OCI-LY1 (cell line): Measurements from ENCODE around the gene OSBPL5.

Source experiments
- H2AFZ ChIP-seq: fragments of 200-600 bp; sonication (generic), shearing (Covaris generic); 2 replicates; pipeline ENCODE4 v1.6.0; 2014; ENCODE audit warnings: antibody characterized with exemption, mild to moderate bottlenecking, low read length
- H3F3A ChIP-seq: fragments of 200-600 bp; sonication (generic), shearing (Covaris generic); 2 replicates; pipeline ENCODE4 v1.6.0; 2014; ENCODE audit warnings: mild to moderate bottlenecking, antibody characterized with exemption, low read length, moderate library complexity; ENCODE audit not compliant: insufficient read depth
- H3K27ac ChIP-seq: fragments of 200-600 bp; sonication (generic); 2 replicates; pipeline ENCODE4 v1.5.1; 2014; ENCODE audit warnings: low read length, mixed run types, mild to moderate bottlenecking, low read depth; ENCODE audit not compliant: poor library complexity, severe bottlenecking
- H3K27me3 ChIP-seq: fragments of 200-600 bp; sonication (generic); 2 replicates; pipeline ENCODE4 v1.6.0; 2014; ENCODE audit warnings: antibody characterized with exemption, mild to moderate bottlenecking, low read length, moderate library complexity; ENCODE audit not compliant: insufficient read depth
- H3K36me3 ChIP-seq: fragments of 200-600 bp; sonication (generic); 2 replicates; pipeline ENCODE4 v1.6.1; 2014; ENCODE audit warnings: mild to moderate bottlenecking, antibody characterized with exemption, low read length, moderate library complexity, mixed read lengths; ENCODE audit not compliant: insufficient read depth
- H3K4me1 ChIP-seq: fragments of 200-600 bp; sonication (generic); 2 replicates; pipeline ENCODE4 v1.5.1; 2014; ENCODE audit warnings: mild to moderate bottlenecking, low read length, moderate library complexity; ENCODE audit not compliant: insufficient read depth, severe bottlenecking
- H3K4me2 ChIP-seq: fragments of 200-600 bp; sonication (generic), shearing (Covaris generic); 2 replicates; pipeline ENCODE4 v1.6.1; 2014; ENCODE audit warnings: low read length
- H3K4me3 ChIP-seq: fragments of 200-600 bp; sonication (generic); 2 replicates; pipeline ENCODE4 v1.5.1; 2014; ENCODE audit warnings: low read length, low read depth, mild to moderate bottlenecking, mixed read lengths; ENCODE audit not compliant: poor library complexity, severe bottlenecking
- H3K79me2 ChIP-seq: fragments of 200-600 bp; shearing (Covaris generic); 2 replicates; pipeline ENCODE4 v1.6.1; 2016; ENCODE audit warnings: mixed run types, low read length, mixed read lengths; ENCODE audit not compliant: insufficient read depth
- H3K9ac ChIP-seq: fragments of 200-600 bp; sonication (generic), shearing (Covaris generic); 2 replicates; pipeline ENCODE4 v1.6.1; 2014; ENCODE audit warnings: mild to moderate bottlenecking, low read length, mixed read lengths
- H3K9me2 ChIP-seq: fragments of 200-600 bp; sonication (generic), shearing (Covaris generic); 2 replicates; pipeline ENCODE4 v1.6.1; 2014; ENCODE audit warnings: low read depth, mild to moderate bottlenecking, low read length, mixed read lengths
- H3K9me3 ChIP-seq: fragments of 200-600 bp; shearing (Covaris generic); 2 replicates; pipeline ENCODE4 v1.6.1; 2014; ENCODE audit warnings: low read length, mixed read lengths
- H4K20me1 ChIP-seq: fragments of 200-600 bp; sonication (generic), shearing (Covaris generic); 2 replicates; pipeline ENCODE4 v1.6.0; 2016; ENCODE audit warnings: mild to moderate bottlenecking, low read length; ENCODE audit not compliant: insufficient read depth
- EZH2 ChIP-seq: fragments of 200-600 bp; sonication (generic), shearing (Covaris generic); IDR thresholded peaks from 2 replicates; pipeline ENCODE4 v1.8.0; 2017; ENCODE audit warnings: borderline replicate concordance, mixed run types, mild to moderate bottlenecking, antibody characterized with exemption, low read length, moderate library complexity, mixed read lengths
- TF ChIP-seq, protein P1 (sequence below): fragments of 200-600 bp; sonication (generic), shearing (Covaris generic); IDR thresholded peaks from 2 replicates; pipeline ENCODE4 v1.5.1; 2017; ENCODE audit warnings: mild to moderate bottlenecking, antibody characterized with exemption, low read length, moderate library complexity, mixed read lengths

Gene OSBPL5

DNA sequence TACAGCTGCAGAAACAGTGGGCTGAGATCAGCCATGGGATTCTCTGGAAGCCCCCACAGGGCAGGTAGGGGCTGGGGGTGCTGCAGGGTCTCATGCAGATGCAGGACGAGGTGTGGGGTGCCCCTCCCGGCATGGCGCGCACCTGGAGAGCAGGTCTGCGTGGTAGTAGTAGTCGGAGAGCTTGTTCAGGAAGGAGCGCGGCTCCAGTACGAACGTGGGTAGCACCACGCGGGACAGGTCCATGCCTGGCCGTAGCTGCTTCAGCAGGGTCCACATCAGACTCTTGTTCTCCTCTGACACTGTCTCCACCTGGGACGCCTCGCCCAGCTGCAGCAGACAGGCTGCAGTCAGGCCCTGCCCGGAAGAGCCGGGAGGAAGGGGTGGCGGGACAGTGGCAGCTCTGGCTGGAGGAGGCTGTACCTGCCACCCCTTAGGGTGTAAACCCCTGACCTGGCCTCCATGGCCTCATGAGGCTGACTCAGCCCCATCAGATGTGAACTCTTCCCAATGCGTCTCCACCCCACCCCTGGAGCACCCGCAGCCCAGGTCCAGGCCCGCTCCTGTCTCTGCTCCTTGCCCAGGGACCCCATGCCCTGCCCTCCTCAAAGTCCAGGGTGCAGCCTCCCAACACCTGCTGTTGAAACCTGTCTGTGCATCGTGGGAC, 60.9 kb downstream of the OSBPL5 start:
- H4K20me1 ChIP-seq, result no peaks in the 10 kb centered on the region
- no peak overlapping the region for H3K4me3 ChIP-seq
- TF ChIP-seq, protein P1, sequence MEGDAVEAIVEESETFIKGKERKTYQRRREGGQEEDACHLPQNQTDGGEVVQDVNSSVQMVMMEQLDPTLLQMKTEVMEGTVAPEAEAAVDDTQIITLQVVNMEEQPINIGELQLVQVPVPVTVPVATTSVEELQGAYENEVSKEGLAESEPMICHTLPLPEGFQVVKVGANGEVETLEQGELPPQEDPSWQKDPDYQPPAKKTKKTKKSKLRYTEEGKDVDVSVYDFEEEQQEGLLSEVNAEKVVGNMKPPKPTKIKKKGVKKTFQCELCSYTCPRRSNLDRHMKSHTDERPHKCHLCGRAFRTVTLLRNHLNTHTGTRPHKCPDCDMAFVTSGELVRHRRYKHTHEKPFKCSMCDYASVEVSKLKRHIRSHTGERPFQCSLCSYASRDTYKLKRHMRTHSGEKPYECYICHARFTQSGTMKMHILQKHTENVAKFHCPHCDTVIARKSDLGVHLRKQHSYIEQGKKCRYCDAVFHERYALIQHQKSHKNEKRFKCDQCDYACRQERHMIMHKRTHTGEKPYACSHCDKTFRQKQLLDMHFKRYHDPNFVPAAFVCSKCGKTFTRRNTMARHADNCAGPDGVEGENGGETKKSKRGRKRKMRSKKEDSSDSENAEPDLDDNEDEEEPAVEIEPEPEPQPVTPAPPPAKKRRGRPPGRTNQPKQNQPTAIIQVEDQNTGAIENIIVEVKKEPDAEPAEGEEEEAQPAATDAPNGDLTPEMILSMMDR, result no peak
- no peak for TF ChIP-seq EZH2
- H3K9ac ChIP-seq, result no peak overlapping the region
- no peaks in the 10 kb centered on the region for H3K79me2 ChIP-seq
- H2AFZ ChIP-seq, result no peak overlapping the region
- no peaks in the 10 kb centered on the region for H3K36me3 ChIP-seq
- no peaks in the 10 kb centered on the region for H3F3A ChIP-seq
- H3K9me3 ChIP-seq, result no peaks in the 10 kb centered on the region
- H3K4me1 ChIP-seq, result no peaks in the 10 kb centered on the region
- no peak overlapping the region for H3K27ac ChIP-seq
- no peak overlapping the region for H3K4me2 ChIP-seq
- no peaks in the 10 kb centered on the region for H3K9me2 ChIP-seq
- H3K27me3 ChIP-seq, result 0 out of 2 replicates have a peak, but pooled peaks cover 9% of the 10 kb centered on the region

DNA sequence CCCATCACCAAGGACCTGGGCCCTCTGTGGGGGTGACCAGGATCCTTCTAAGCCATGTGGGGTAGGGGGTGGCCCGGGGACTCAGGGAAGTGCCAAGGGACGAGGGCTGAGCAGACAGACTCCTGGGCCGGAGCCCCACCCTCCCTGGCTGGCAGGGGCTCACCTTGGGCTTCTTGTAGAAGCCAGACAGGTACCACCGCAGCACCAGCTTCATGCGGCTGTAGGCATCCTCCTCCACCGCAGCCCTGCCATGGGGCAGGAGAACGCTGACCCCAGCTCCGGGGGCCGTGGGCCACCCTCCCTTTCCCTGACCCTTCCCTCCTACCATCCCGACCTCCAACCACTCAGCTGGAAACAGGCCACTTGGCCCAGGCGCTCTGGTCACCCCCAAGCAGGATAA, 62.0 kb downstream of the OSBPL5 start:
- TF ChIP-seq, protein P1, result no peak
- TF ChIP-seq EZH2, result no peak
- H3K4me3 ChIP-seq, result no peak overlapping the region
- H3K9me3 ChIP-seq, result no peaks in the 10 kb centered on the region
- H3K36me3 ChIP-seq, result no peaks in the 10 kb centered on the region
- H3K4me1 ChIP-seq, result no peaks in the 10 kb centered on the region
- H3K27me3 ChIP-seq, result 0 out of 2 replicates have a peak, but pooled peaks cover 9% of the 10 kb centered on the region
- H3K27ac ChIP-seq, result no peak overlapping the region
- no peaks in the 10 kb centered on the region for H3K9me2 ChIP-seq
- H3K9ac ChIP-seq, result no peak overlapping the region
- H3F3A ChIP-seq, result no peaks in the 10 kb centered on the region
- no peak overlapping the region for H2AFZ ChIP-seq
- H4K20me1 ChIP-seq, result no peaks in the 10 kb centered on the region
- no peaks in the 10 kb centered on the region for H3K79me2 ChIP-seq
- H3K4me2 ChIP-seq, result no peak overlapping the region

DNA sequence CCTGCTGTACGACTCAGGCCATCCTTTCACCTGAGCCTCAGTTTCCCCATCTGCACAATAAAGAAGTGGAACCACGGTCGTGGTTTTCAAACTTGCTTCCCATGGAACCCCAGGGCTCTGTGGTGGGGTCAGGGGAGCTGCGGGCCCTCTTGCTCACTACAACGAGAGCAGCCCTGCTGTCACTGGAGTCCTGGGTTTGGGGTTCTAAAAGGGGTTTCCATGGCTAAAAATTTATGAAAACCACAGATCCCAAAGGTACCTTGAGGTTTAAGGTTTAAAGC, 62.5 kb downstream of the OSBPL5 start:
- no peak overlapping the region for H2AFZ ChIP-seq
- H3K4me3 ChIP-seq, result no peak overlapping the region
- no peaks in the 10 kb centered on the region for H4K20me1 ChIP-seq
- no peaks in the 10 kb centered on the region for H3K9me3 ChIP-seq
- no peak overlapping the region for H3K4me2 ChIP-seq
- no peak for TF ChIP-seq EZH2
- TF ChIP-seq, protein P1, result no peak
- H3K36me3 ChIP-seq, result no peaks in the 10 kb centered on the region
- H3F3A ChIP-seq, result no peaks in the 10 kb centered on the region
- no peaks in the 10 kb centered on the region for H3K4me1 ChIP-seq
- H3K9me2 ChIP-seq, result no peaks in the 10 kb centered on the region
- H3K27me3 ChIP-seq, result 0 out of 2 replicates have a peak, but pooled peaks cover 9% of the 10 kb centered on the region
- H3K9ac ChIP-seq, result no peak overlapping the region
- no peaks in the 10 kb centered on the region for H3K79me2 ChIP-seq
- H3K27ac ChIP-seq, result no peak overlapping the region
